NB4 (cell line): ENCODE results near the gene FOXP1.

Source experiments
- CTCF ChIP-seq: IDR thresholded peaks from one replicate; pipeline ENCODE4 v1.5.1; 2012; ENCODE audit warnings: low read depth, low read length
- MYC ChIP-seq: IDR thresholded peaks from 2 replicates; pipeline ENCODE4 v1.6.1; 2011; ENCODE audit warnings: low read depth, low read length
- POLR2A ChIP-seq: IDR thresholded peaks from 2 replicates; pipeline ENCODE4 v1.6.1; 2011; ENCODE audit warnings: mild to moderate bottlenecking; ENCODE audit not compliant: insufficient read length; ENCODE audit errors: extremely low read depth

GRCh38 chr3:71621825-71622537, 38.5 kb upstream of the FOXP1 start:
- TF ChIP-seq POLR2A = no peak
- no peak for TF ChIP-seq CTCF
- TF ChIP-seq MYC = no peak
